ENCODE measurements around the gene RAD51AP2. TPM values are rescaled to one million over a fixed set of nuclear protein-coding genes. Genes with fewer than 3 reads are reported as not detected.

The RAD51AP2 gene
- polyA plus RNA-seq, 1 of the 3 experiments (the other 2 are of a cell fraction): not detected

GRCh38 chr2:17470855-17471641 is 47.2 kb downstream of the RAD51AP2 start:
- no peak overlapping the region for H3K27ac ChIP-seq (ENCODE audit: low read depth in 2 of 2, low read length in 1 of 2)
- peaks cover 13% of the 10 kb centered on the region; the same call in 1 of the 2 replicates for H3K9me3 ChIP-seq
- H3K4me2 ChIP-seq: no peak overlapping the region
- 32% methylated on average over 6 of the region's 6 CpGs for WGBS (ENCODE audit: low lambda C conversion rate)
- H3K36me3 ChIP-seq (replicated peaks in 1 of 2; ENCODE audit: control insufficient read depth in 1 of 2, insufficient read depth in 2 of 2, low read length in 1 of 2): no peaks in the 10 kb centered on the region
- H3F3A ChIP-seq (replicated peaks; ENCODE audit: insufficient read depth): no peaks in the 10 kb centered on the region
- ChIA-PET CTCF (interaction anchor here (0.7 to 2.9 kb wide), 11 partner anchors 9 to 300 kb away, joined by 3 to 8 read pairs (median 4); no protein-coding TSS in a partner anchor), POLR2A (no interaction called here)
- no peaks in the 10 kb centered on the region for H3K79me2 ChIP-seq (ENCODE audit: insufficient read depth)
- H3K9ac ChIP-seq: no peak overlapping the region
- no peaks in the 10 kb centered on the region for H3K4me1 ChIP-seq (ENCODE audit: control insufficient read depth in 1 of 2, insufficient read depth in 2 of 2, low read depth in 1 of 2, low read length in 1 of 2)
- no peak overlapping the region for H3K4me3 ChIP-seq (ENCODE audit: low read depth in 2 of 2, low read length in 1 of 2)
- no peaks in the 10 kb centered on the region for H3K9me2 ChIP-seq
- TF ChIP-seq MAX (IDR thresholded peaks at IDR 0.05; ENCODE audit: low read depth) (no peak), CTCF (IDR thresholded peaks at IDR 0.05) (peak; percentile 58), RAD21 (IDR thresholded peaks at IDR 0.05; ENCODE audit: low read length) (peak; percentile 58)
- H3K27me3 ChIP-seq (ENCODE audit: insufficient read depth): no peaks in the 10 kb centered on the region
- no peak overlapping the region for H2AFZ ChIP-seq (ENCODE audit: low read depth)
- DNase-seq: peak; percentile 5
- H4K20me1 ChIP-seq (ENCODE audit: insufficient read depth): no peaks in the 10 kb centered on the region

DNA sequence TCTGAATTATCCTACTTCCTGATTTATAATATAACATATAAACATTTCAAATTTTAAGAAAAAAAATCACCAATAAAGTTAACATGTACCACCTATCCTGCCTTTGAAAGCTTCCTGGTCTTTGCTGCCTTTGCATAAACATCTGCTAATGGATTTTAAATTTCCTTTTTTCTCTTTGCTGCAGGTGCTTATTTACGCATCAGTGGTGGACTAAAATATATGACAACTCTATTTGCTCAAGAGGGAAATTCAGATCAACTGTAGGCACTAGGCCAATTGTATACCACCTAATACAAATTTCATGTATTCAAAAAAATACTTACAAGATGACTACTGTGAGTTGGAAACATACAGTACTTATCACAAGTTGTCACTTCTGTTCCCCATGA is 57.2 kb downstream of the RAD51AP2 start:
- Histone ChIP-seq H3K9ac (no peak overlapping the region), H4K20me1 (ENCODE audit: insufficient read depth) (no peaks in the 10 kb centered on the region), H3K79me2 (ENCODE audit: insufficient read depth) (no peaks in the 10 kb centered on the region), H2AFZ (ENCODE audit: low read depth) (no peak overlapping the region), H3K4me3 (ENCODE audit: low read depth in 2 of 2, low read length in 1 of 2) (no peak overlapping the region), H3K4me2 (no peak overlapping the region), H3K9me2 (no peaks in the 10 kb centered on the region), H3K27me3 (ENCODE audit: insufficient read depth) (no peaks in the 10 kb centered on the region), H3K4me1 (ENCODE audit: control insufficient read depth in 1 of 2, insufficient read depth in 2 of 2, low read depth in 1 of 2, low read length in 1 of 2) (no peaks in the 10 kb centered on the region), H3K27ac (ENCODE audit: low read depth in 2 of 2, low read length in 1 of 2) (no peak overlapping the region), H3F3A (replicated peaks; ENCODE audit: insufficient read depth) (no peaks in the 10 kb centered on the region), H3K9me3 (no peaks in the 10 kb centered on the region), H3K36me3 (replicated peaks in 1 of 2; ENCODE audit: control insufficient read depth in 1 of 2, insufficient read depth in 2 of 2, low read length in 1 of 2) (no peaks in the 10 kb centered on the region)
- CTCF ChIA-PET: no interaction called here
- 34% methylated on average over 1 of the region's 1 CpG for WGBS (ENCODE audit: low lambda C conversion rate)
- POLR2A ChIA-PET: no interaction called here
- no peak for TF ChIP-seq MAX (IDR thresholded peaks at IDR 0.05; ENCODE audit: low read depth)
- no peak for TF ChIP-seq RFX5 (IDR thresholded peaks at IDR 0.05; ENCODE audit: low read length)
- no peak for TF ChIP-seq YY1 (IDR thresholded peaks at IDR 0.05; ENCODE audit: low read depth)
- TF ChIP-seq NFIC (IDR thresholded peaks at IDR 0.05; ENCODE audit: borderline replicate concordance): no peak
- TF ChIP-seq POLR2AphosphoS5 (IDR thresholded peaks at IDR 0.05; ENCODE audit: low read depth, low read length): no peak
- TF ChIP-seq, protein P1, sequence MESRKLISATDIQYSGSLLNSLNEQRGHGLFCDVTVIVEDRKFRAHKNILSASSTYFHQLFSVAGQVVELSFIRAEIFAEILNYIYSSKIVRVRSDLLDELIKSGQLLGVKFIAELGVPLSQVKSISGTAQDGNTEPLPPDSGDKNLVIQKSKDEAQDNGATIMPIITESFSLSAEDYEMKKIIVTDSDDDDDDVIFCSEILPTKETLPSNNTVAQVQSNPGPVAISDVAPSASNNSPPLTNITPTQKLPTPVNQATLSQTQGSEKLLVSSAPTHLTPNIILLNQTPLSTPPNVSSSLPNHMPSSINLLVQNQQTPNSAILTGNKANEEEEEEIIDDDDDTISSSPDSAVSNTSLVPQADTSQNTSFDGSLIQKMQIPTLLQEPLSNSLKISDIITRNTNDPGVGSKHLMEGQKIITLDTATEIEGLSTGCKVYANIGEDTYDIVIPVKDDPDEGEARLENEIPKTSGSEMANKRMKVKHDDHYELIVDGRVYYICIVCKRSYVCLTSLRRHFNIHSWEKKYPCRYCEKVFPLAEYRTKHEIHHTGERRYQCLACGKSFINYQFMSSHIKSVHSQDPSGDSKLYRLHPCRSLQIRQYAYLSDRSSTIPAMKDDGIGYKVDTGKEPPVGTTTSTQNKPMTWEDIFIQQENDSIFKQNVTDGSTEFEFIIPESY (IDR thresholded peaks at IDR 0.05; ENCODE audit: borderline replicate concordance, low read depth): no peak
- no peak for TF ChIP-seq RCOR1 (IDR thresholded peaks at IDR 0.05; ENCODE audit: low read length)
- no peak for DNase-seq

Other genes with a start within 250 kb of the RAD51AP2 start
- gene VSNL1, start 22.3 kb upstream of the RAD51AP2 start, polyA plus RNA-seq (2012; rRNA removed): 0.96 and 1.3 TPM in 2 replicates
- 6.5 and 8.2 TPM in 2 replicates for gene SMC6, start 235.4 kb upstream of the RAD51AP2 start, polyA plus RNA-seq (2012; rRNA removed)
- 5.3 and 7.8 TPM in 2 replicates for gene GEN1, start 235.7 kb upstream of the RAD51AP2 start, polyA plus RNA-seq (2012; rRNA removed)